ENCODE data around the gene DENND11.
"Not testable (repeated sequence)": the region's sequence is repeated elsewhere in the genome, so short reads cannot be mapped to it uniquely, and the experiment has no call there.

The DENND11 gene

DNA sequence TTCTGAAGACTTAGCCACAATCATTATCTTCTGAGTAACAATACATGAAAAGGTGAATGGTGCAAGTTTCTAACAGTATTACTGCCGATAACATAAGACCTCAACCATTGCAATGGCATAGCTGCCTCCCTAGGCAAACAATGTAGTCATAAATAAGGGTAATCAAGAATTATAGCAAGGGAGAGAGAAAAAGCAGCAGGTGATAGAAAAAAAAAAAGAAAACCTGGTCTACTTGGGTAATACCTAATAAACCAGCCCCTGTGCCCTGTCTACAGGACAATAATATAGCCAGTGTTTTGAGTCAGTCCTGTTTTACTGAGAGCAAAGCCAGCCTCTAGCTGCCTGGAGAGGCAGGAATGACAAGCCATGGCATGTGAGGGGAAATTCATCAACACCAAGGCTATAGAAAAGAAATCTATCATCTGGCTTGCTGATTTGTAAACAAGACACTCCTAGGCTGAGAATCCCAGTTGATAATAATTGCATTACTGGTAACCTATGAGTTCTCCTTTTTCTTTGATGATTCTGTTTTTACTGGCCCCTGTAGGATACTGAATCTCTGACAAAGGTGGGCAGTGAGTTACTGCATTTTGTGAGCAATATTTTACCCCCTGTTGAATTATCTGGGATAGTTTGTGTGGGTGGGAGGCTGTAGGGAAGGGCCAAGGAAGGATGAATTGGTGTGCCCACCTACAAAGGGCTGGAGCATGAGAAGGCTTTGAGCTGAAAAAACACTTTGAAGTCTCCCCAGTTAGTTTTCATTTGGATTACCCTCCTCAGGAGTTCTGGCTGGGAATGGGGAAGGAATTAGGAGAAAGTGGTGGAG is 4.5 kb upstream of the DENND11 start:
- no peak for DNase-seq

DNA sequence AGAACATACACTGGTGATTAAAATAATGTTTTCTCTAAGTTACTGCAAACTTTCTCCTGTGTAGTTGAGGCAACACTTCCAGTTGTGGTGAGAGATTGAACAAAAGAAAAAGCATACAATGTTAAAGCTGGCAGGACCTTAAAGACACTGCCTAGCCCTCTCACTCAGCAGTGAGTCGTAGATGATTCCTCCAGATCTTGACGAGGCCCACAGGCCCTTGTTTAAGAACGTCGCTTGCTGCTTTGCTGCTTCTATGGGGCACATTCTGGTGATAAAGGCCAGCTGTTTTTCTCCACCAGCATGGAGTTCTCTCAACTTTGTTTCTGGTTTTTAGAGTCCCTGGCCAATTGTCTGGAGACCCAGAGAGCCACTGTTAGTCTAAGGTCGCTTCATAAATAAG is 2.8 kb upstream of the DENND11 start:
- DNase-seq, result no peak

DNA sequence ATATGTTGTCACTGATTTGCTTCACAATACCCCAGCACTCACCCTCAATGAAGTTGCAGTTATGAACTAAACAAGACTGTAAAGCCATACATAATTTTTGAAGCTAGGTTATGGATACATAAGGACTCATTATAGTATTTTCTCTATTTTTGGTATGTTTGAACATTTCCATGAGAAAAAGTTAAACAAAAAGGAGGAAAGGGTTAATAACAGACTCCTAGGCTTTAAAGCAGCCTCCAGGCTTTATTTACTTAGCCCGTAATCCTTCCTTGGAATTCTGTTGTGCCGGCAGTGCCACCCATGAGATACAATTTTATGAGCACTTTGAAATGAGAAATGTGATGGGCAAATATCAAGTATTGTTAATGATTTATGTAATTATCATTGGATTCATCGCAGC is 2.1 kb upstream of the DENND11 start:
- no peak for DNase-seq

DNA sequence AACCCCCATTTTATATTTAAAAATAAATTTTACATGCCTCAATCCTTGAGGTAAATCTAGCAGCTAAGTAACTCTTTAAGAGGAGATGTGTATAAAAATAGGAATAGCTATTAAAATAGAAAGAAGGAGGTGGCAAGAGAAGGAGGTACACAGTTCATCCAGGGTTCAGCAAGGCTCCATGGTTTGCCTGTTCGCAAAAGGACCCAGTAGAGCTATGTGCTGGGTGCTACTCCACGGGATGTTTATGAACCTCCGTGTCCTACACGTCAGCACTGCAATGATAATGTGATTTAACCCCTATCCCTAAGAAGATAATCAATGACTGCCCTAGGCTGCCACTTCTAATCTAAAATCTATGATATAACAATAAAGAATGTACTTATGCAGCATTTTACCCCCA is 926 bp upstream of the DENND11 start:
- no peak for DNase-seq

DNA sequence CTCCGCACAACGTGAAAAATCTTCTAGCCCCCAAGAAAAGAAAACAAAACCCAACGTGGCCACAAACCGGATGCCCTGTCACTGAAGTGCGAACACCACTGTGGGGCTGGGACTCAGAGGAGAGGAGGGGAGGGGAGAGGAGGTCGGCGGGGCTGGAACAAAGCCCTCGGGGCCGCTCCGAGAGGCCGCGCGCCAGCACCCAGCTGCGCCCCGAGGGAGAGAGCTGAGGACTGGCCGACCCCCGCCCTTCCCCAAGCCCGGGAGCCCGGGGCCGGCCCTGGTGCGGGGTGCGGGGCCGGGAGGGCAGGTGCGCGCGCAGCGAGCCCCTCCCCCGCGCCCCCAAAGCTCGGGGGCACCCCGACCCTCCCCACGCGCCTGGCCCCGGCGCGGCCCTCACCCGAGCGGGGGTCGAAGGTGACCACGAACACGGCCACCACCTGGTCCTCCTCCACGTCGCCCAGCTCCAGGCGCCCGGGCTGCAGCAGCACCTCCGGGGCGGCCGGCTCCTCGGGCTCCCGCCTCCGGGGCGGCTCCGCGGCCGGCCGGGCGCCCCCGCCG is 398 bp downstream of the DENND11 start:
- peak; percentile 53 to 59 for DNase-seq

DNA sequence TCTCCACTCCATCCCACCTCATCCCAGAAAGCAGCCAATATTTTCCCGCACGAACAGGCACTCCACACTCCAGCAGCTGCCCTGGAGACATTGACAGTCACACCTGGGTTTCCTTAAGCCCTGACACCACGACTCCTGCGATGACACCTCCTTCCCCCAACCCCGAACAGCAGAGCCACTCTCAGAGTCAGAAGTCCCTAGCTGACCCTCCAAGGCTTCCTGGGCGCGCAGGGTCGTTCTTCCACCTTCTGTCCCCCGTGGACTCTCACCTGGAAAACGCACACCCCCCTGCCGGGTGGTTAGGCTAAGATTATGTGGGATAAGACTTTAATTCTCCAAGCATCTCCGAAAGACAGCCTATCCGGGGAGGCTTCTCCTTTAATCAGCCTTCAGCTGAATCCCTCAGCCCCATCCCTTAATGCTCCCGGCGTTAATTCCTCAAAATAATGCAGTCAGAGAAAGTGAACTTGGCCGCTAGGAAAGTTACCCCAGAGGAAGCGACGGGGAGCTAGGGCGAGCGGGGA is 1.1 kb downstream of the DENND11 start:
- peak; percentile 5 for DNase-seq

DNA sequence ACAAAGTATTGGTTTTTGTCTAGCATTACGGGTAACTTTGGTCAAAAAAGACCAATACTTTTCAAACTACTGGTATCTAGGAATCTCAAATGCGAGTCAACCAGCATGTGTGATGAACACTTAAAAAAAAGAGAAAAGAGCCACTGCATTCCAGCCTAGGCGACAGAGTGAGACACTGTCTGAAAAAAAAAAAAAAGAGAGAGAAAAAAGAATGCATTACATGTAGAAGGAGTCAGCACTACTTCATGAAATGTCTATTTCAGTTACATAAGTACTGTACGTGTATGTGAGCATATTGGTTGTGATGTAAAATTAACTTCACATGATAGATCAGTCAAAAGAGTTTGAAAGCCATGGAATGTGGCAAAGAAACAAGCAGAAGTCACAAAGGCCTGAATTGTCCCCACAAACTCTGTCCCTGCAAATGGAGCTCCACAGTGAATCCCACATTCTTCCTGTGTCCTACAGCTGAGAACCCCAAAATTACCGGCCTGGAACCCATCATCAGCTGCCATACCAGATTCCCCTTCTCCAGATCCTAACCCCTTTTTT is 1.6 kb downstream of the DENND11 start:
- no peak for DNase-seq

DNA sequence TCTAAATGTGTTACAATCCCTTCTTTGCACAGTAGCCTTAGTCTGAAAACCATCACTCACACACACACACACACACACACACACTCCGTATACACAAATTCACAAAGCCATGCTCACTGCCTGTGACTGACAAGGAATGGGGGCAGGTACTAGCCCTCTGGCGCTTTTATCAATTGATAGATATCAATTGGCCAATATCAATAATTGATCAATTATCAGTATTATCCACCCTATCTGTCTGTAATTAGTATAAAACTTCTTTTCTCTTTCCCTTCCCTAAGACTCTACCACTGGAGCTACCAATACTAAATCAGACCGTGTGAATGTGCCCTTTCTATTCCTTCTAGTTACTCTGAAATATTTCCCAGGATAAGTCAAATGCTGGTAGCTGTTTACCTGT is 2.1 kb downstream of the DENND11 start:
- no peak for DNase-seq

DNA sequence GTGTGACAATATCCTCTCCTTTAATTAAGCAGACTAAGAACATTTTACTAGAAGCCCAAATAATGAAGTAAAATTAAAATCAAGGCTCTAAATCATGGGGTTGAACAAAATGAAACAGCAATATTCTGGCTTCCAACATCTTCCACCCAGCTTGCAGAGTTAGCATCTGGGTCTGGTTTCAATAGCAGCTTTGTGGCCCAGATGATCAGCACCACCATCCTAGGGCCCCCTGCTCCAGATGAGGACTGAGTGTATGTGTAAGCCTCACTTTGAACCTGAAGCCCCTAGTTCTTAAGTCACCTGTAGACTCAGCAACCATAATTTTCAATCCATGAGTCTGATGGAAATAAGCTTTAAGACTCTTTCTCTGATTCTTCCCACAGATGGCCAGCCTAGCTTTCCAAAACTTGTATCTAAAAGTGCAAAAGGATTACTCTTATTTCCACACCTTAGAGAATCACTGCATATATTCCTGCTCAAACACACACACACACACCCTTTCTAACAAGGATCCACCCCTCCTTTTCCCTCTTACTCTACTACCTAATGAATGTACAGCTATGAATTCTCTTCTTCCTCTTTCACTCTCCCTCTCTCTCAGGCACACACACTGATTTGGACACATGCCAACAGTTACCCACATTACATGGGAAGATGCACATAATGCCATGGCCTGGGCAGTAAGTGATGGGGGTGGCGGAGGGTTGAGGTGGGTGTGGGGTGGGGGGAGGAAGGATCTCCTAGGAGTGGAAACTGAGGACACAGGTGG is 3.5 kb downstream of the DENND11 start:
- DNase-seq, result no peak

DNA sequence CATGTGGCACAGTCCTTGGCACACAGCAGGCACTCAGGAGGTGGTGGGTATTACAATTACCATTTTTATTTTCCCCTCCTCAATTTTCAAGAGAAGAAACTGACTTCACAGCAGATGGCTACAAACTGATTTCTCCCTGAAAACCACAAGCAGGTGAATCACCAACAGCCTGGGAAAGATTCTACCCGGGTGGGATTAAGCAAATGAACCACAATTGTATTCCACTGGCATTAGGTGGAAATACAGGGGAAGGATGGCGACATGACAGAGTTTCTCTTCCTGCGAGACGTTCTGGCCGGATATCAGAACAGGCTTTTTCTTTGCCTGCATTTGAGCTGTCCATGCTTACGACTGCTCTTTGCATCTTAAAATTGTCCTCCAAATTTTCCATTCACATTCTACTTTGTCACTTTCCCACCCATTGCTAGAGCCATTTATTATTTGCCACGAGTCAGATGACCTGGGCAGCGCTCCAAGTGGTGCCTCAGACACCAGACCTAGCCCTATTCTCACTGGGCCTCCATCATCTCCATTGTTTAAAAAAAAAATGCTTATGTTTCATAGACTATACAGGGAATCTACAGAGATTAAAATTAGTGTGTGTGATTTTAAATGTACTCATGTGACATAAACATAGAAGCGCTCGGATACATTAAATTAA is 4.6 kb downstream of the DENND11 start:
- no peak for DNase-seq

DNA sequence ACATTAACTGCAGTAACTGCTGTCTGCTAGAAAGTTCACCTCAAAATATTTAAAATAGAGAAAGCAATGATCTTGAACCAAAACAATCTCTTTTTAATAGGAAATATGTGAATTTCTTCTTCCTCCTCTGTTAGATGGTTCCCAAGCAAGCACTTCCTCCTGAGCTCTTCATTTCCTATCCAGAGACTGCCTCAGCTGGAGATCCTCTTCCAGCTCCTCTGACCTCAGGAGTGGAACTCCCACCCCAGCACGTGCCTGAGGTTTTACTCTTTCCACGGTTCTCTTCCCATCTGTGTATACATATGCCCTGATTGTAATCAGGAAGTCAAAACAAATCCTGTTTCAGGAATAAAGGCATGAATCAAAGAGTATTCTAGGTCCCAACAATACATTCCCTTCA is 5.6 kb downstream of the DENND11 start:
- no peak for DNase-seq

DNA sequence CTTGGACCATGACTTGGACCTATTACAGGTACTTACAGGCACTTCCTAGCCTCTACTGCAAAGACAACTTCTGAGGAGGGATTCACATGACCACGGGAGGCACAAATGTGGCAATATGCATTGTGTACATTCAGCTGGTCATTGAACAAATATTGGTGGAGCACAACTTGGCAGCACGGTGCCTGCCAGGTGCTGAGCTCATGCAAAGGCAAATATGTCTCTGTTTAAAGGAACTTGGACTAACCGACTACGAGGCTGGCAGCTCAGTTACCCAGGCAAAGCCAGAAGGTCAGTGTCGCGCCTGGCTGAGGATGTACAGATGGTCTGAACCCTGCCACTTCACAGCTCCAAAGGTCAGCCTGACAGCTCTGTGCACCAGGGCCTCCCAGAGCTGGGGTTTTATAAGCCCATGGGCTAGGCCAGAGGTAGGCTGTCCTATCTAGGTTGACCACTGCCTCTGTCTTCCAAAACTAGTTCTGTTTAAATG is 6.1 kb downstream of the DENND11 start:
- DNase-seq, result no peak

DNA sequence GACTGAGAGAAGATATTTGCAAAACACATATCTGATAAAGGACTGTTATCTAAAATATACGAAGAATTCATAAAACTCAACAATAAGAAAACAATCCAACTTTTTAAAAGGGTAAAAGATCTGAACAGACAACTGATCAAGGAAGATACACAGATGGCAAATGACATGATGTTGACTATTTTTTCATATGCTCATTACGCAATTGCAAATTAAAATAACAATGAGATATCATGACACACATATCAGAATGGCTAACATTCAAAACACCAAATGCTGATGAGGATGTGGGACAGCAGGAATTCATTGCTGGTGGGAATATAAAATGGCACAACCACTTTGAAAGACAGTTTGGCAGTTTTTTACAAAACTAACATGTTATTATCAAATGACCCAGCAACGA is 8.9 kb downstream of the DENND11 start:
- no peak for DNase-seq

DNA sequence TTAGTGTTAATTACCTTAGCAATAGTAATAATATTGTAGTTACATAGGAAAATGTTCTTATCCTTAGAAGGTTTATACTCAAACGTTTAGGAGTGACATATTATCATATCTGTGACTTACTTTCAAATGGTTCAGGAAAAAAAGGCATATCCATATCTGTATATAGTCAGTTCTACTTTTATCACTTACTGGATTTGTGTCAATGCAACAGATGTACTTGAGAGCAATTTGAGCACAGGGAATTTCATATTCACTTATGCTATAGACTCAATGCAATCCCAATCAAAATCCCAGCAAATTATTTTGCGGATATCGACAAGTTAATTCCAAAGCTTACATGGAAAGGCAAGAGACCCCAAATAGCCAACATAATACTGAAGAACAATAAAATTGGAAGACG is 10.0 kb downstream of the DENND11 start:
- DNase-seq, result no peak

DNA sequence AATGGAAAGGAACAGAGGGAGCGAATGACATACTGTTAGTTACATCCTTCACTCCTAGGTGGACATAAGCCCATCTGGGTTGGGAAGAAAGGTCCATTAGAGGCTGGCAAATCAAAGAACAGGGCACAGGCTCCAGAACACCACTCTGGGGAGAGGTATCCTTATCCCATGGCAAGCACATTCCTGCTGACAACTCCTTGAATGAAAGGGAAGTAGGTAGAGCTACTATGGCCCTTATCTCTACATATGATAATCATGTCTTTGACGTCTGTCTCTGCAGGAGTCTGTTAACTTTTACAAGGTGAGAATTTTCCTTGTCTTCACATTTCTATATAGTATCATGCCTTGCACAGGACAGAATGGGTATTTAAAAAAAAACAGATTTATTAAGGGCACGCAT is 10.4 kb downstream of the DENND11 start:
- DNase-seq, result no peak

DNA sequence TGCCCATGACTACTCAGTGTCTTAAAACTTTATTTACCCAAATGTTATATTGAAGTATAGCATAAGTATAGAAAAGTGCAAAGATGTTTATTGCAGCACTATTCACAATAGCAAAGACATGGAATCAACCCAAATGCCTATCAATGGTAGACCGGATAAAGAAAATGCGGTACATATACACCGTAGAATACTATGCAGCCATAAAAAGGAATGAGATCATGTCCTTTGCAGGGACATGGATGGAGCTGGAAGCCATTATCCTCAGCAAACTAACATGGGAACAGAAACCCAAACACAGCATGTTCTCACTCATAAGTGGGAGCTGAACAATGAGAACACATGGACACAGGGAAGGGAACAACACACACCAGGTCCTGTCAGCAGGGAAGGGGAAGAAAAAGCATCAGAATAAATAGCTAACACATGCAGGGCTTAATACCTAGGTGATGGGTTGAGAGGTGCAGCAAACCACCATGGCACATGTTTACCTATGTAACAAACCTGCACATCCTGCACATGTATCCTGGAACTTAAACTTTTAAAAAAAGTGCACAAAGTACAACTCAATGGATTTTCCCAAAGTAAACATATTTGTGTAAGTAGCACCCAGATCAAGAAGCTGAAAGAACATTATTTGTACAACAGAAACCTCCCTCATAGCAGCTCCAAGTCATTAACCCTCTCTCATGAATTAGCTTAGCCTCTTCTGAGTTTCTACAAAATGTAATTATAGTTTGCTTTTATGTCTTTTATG is 12.7 kb downstream of the DENND11 start:
- not testable (repeated sequence) for DNase-seq

DNA sequence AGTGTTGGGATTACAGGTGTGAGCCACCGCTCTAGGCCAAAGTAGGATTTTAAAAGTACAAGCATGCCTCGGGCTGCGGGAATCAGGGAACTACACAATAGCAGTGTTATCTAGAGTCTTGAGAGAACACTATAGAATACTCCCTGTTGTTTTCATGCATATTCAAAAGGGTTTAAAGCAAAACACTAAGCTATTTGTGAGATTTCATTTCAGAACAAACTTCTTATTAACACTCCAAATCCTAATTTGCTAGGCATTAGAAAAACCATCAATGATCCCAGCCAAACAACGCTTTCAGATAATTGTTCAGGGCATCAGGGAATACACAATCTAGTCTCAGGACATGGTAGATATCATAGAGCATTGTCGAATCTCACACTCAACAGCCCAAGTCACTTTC is 13.9 kb downstream of the DENND11 start:
- no peak for DNase-seq

DNA sequence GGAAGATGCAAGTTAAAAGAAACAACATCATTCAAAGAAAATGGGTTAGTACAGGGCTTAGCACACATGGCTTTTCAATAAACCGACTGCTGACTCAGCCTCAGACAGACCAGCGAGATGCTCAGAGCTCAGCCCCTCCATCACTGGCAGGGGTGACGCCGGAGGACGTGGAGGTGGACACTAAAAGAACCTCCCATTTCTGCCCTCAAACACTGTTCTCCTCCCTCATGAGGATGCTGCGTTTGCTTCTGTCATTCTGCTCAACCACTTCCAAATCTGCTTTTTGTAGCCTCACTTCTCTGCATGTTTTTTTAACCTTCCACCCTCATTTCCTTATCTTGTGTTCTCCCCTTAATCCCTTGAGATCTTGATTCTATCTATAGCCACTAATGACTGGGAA is 15.3 kb downstream of the DENND11 start:
- DNase-seq, result no peak

DNA sequence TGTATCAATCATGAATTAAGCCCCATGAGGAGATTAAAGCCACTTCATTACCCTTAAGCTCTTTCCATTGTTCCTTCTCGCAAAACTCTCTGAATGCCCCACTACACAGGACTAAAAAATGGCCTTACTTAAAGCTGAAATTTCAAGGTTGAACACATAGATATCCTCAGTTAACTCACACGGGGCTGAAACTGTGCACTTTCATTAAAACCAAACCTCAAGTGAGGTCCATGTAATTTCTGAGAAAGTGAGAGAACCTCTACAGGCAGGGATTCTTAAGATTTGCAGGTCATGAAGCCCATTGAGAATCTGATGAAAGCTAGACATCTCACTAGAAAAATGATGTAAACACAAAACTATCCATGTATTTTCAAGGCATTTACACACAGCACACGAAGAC is 15.9 kb downstream of the DENND11 start:
- DNase-seq, result no peak

DNA sequence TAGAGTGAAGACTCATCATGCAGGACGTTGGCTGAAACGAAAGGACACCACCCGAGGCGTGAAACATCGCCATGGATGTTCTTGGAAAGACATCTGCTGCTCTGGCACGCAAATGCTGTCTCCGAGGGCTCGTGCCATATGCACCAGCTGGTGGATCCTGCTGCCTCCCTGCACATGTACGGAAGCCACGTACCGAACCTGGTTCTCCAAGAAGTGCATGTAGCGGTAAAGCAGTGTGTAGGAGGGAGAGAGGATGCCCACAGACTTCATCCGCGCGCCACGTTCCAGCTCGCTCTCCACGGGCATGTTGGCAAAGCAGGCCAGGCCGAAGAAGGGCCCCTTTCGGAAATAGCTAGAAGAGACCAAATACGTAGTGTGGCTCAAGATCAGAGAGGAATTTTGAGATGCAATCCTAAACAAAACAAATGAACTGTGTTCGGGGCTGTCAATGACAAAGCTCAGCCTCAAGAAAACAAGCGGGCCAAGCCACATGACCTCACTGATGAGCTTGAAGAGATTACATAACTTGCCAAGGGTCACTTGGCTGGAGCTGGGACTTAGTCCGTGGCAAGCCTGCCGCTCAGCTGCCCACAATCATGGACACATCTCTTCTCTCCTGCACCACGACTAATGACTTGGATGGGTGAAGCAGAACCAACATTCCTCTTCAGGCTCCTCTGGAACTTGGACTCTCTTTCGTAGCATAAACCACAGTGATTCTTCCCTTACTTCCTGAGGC is 16.5 kb downstream of the DENND11 start:
- no peak for DNase-seq

DNA sequence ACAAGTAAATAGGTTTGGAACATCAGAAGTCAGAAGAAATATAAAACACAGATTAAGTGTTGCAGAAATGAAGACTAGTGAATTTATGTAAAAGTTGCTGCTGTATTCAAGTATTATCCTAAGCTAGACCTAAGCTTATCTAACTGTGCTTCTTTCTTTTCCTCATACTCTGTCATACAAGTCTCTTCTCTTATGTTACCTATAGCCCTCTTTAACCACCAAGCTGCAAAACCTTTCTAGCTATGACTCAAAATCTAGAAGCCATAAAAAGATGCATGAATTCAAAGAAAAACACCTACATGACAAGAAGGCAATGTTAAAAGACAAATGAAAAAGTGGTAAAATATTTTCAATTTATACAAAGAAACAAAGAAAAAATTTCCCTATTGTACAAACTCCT is 23.0 kb downstream of the DENND11 start:
- no peak for DNase-seq

Data from activated CD4-positive, alpha-beta T cell treated with anti-CD3 and anti-CD28 coated beads for 4 hours (primary cell).